Adrenal gland (tissue), 5 donors: ENCODE data around the gene CCDC13.

Source experiments
- CTCF ChIP-seq, 6 experiments: fragments of 450-650 bp in 4 of 6; fragments of 200-600 bp in 2 of 6; sonication (generic) in 1 of 6; IDR thresholded peaks; 1 replicate in 5 of 6; 2 replicates in 1 of 6; pipeline versions ENCODE4 v1.5.1 to v1.8.0; 2016 to 2021; ENCODE audit warnings: antibody characterized with exemption in 6 of 6, mild to moderate bottlenecking in 2 of 6, moderate library complexity in 1 of 6
- POLR2A ChIP-seq, 2 donors: fragments of 450-650 bp; IDR thresholded peaks; one replicate each; pipeline ENCODE4 v1.6.1; 2017; ENCODE audit warnings: antibody characterized with exemption in 2 of 2, mild to moderate bottlenecking in 2 of 2, moderate library complexity in 1 of 2
- donor health status: DM: no; HTN: no; CAD: no.

GRCh38 chr3:42756681-42757213, 16.3 kb downstream of the CCDC13 start:
- TF ChIP-seq CTCF (IDR thresholded peaks at IDR 0.05): no peak
- TF ChIP-seq POLR2A (IDR thresholded peaks at IDR 0.05): no peak
